Body of pancreas (tissue), 4 donors: ENCODE data around the gene COLEC11.

Experiments used
- POLR2A ChIP-seq, 3 donors: fragments of 450-650 bp; IDR thresholded peaks; one replicate each; pipeline ENCODE4 v1.6.1; 2016; ENCODE audit warnings: antibody characterized with exemption in 3 of 3, mild to moderate bottlenecking in 2 of 3
- TF ChIP-seq, protein P1 (sequence below), 7 experiments: fragments of 450-650 bp in 4 of 7; fragments of 200-600 bp in 3 of 7; sonication (generic) in 3 of 7; IDR thresholded peaks; one replicate each; pipeline ENCODE4 v1.5.1; 2016 to 2019; ENCODE audit warnings: antibody characterized with exemption in 7 of 7

DNA sequence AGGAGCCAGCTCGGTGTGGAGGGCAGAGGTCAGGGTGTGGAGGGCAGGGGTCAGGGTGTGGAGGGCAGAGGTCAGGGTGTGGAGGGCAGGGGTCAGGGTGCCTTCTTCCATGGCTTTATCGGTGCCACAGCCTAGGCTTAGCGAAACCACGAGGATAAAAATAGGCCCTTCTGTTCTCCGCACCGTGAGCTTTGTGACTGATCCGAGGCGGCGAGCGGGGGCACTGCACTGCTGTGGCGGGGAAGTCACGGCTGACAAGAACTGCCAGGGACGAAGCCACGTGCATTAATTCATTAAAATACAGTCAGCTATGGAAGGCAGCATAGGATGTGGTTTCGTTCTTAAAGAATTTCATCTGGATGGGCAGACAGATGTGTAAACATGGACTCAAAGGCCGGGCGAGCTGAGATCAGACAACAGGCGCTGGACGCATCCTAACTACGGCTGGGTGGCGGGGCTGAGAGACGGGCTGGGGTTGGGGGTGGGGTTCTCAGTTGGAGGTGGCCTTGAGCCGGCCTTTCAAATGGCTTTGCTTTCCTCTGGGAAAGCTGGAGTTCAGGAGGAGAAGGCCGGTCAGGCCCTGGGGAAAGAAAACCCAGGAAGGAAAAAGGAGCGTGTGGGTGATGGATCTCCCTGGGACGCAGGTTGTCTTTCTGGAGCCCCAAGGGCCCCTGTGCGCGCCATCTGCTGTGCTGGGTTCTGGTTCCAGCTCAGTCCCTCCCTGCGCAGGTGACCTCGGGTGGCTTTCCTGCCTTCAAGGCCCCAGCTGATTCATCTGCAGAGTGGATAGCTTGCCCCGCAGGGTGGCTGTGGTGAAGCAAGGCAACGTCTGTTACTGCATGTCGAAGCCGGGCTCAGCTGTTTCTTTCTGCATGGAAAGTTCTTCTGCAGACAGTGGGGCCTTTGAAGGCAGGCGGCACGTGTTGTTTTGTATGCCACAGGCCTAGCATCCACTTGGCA is 62.1 kb downstream of the COLEC11 start:
- no peak for TF ChIP-seq POLR2A (IDR thresholded peaks at IDR 0.05)
- TF ChIP-seq, protein P1, sequence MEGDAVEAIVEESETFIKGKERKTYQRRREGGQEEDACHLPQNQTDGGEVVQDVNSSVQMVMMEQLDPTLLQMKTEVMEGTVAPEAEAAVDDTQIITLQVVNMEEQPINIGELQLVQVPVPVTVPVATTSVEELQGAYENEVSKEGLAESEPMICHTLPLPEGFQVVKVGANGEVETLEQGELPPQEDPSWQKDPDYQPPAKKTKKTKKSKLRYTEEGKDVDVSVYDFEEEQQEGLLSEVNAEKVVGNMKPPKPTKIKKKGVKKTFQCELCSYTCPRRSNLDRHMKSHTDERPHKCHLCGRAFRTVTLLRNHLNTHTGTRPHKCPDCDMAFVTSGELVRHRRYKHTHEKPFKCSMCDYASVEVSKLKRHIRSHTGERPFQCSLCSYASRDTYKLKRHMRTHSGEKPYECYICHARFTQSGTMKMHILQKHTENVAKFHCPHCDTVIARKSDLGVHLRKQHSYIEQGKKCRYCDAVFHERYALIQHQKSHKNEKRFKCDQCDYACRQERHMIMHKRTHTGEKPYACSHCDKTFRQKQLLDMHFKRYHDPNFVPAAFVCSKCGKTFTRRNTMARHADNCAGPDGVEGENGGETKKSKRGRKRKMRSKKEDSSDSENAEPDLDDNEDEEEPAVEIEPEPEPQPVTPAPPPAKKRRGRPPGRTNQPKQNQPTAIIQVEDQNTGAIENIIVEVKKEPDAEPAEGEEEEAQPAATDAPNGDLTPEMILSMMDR (IDR thresholded peaks at IDR 0.05) = no peak
